ENCODE data around the gene EPN2. TPM values are rescaled to one million over a fixed set of nuclear protein-coding genes. Genes with fewer than 3 reads are reported as not detected.

Gene EPN2
- total RNA-seq, 1 experiment from 2014 or later = 57.8 TPM

DNA sequence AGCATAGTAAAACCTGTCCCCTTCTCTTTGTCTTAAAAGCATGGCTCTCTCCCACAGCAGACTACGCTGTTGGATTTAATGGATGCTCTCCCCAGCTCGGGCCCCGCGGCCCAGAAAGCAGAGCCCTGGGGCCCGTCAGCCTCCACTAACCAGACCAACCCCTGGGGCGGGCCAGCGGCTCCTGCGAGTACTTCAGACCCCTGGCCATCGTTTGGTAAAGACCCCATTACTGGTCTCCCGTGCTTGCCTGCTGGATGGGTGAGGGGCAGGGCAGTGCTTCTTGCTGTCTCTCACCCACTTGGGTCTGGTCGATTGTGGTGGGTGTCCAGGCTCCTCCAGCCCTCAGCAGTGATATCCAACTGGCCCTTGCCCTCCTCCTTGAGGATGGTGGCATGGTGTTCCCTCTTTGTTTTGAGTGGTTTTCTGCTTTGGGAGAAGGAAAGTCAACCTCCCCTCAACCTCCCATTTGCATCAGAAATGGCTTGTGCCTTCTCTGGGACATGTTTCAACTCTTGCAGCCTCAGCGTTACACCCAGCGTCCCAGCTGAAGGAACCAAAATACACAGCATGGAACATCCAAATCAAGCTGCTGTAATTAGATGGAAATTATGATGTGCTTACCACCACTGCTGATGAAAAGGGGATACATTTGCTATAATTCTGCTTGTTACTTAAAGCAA, 76.0 kb downstream of the EPN2 start:
- Histone ChIP-seq H2BK12ac (ENCODE audit: insufficient read length, low read depth, low read length) (no peak overlapping the region), H3K4me2 (ENCODE audit: insufficient read depth, insufficient read length, low read length) (no peak overlapping the region), H2AK5ac (ENCODE audit: insufficient read length, low read length) (no peak overlapping the region), H3K27ac (ENCODE audit: insufficient read length, low read depth, low read length) (no peak overlapping the region), H3K9ac (ENCODE audit: extremely low read depth, insufficient read length, low read length) (no peak overlapping the region), H3K79me1 (ENCODE audit: insufficient read depth, low read depth, low read length, poor library complexity, severe bottlenecking) (no peaks in the 10 kb centered on the region), H4K8ac (replicated peaks; ENCODE audit: insufficient read length, low read depth, low read length) (no peak overlapping the region), H4K5ac (ENCODE audit: insufficient read length, low read depth, low read length) (no peak overlapping the region), H3K18ac (ENCODE audit: insufficient read length, low read depth, low read length) (no peak overlapping the region), H2BK20ac (ENCODE audit: low read depth, low read length, poor library complexity, severe bottlenecking) (no peak overlapping the region), H2BK15ac (ENCODE audit: low read depth, low read length) (no peak overlapping the region), H3K27me3 (ENCODE audit: insufficient read depth, low read length) (no peaks in the 10 kb centered on the region), H3K79me2 (ENCODE audit: insufficient read depth, low read length) (no peaks in the 10 kb centered on the region), H4K91ac (ENCODE audit: insufficient read length, low read depth, low read length) (no peak overlapping the region), H2BK5ac (ENCODE audit: insufficient read length, low read length) (no peak overlapping the region), H3K4ac (ENCODE audit: low read depth, low read length) (no peak overlapping the region), H4K20me1 (ENCODE audit: control insufficient read depth, insufficient read depth, insufficient read length) (peaks cover 2% of the 10 kb centered on the region), H3K4me1 (ENCODE audit: insufficient read depth, low read length) (peaks cover 4% of the 10 kb centered on the region), H3K23ac (ENCODE audit: insufficient read length, low read depth, low read length) (no peak overlapping the region), H3K14ac (ENCODE audit: insufficient read depth, low read length) (no peak overlapping the region; the same call in 1 of the 2 replicates), H2AFZ (ENCODE audit: low read length) (no peak overlapping the region), H3T11ph (ENCODE audit: low read length) (no peak overlapping the region), H2BK120ac (ENCODE audit: low read depth, low read length, poor library complexity, severe bottlenecking) (no peak overlapping the region), H3K23me2 (ENCODE audit: insufficient read length, low read depth, low read length, poor library complexity, severe bottlenecking) (no peaks in the 10 kb centered on the region), H3K9me3 (ENCODE audit: control insufficient read depth, low read depth, low read length) (no peaks in the 10 kb centered on the region), H3K56ac (ENCODE audit: insufficient read length, low read depth, low read length) (no peak overlapping the region)
- H3K4me1 Mint-ChIP-seq = peaks cover 27 to 34% of the 10 kb centered on the region in 2 experiments
- no peaks in the 10 kb centered on the region for H3K27me3 Mint-ChIP-seq (ENCODE audit: low read depth)
- DNase-seq = no peak
- H3K9me3 Mint-ChIP-seq = no peaks in the 10 kb centered on the region
- WGBS (ENCODE audit: extremely low coverage, insufficient read length, low lambda C conversion rate) = no CpG with 5 or more reads among the region's 13 CpGs
- TF ChIP-seq, protein P1, sequence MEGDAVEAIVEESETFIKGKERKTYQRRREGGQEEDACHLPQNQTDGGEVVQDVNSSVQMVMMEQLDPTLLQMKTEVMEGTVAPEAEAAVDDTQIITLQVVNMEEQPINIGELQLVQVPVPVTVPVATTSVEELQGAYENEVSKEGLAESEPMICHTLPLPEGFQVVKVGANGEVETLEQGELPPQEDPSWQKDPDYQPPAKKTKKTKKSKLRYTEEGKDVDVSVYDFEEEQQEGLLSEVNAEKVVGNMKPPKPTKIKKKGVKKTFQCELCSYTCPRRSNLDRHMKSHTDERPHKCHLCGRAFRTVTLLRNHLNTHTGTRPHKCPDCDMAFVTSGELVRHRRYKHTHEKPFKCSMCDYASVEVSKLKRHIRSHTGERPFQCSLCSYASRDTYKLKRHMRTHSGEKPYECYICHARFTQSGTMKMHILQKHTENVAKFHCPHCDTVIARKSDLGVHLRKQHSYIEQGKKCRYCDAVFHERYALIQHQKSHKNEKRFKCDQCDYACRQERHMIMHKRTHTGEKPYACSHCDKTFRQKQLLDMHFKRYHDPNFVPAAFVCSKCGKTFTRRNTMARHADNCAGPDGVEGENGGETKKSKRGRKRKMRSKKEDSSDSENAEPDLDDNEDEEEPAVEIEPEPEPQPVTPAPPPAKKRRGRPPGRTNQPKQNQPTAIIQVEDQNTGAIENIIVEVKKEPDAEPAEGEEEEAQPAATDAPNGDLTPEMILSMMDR (conservative IDR thresholded peaks at IDR 0.05) = no peak
- H3K4me3 Mint-ChIP-seq = no peak overlapping the region
- peaks cover 15 to 71% (median 45%) of the 10 kb centered on the region in 3 experiments; a peak in 6 of 7 replicates for H3K36me3 Mint-ChIP-seq (ENCODE audit: insufficient read depth in 1 of 3, low read depth in 3 of 3)
- H3K27ac Mint-ChIP-seq = no peak overlapping the region

All from H9 (cell line).